ENCODE measurements around the gene DGKB.

The DGKB gene

DNA sequence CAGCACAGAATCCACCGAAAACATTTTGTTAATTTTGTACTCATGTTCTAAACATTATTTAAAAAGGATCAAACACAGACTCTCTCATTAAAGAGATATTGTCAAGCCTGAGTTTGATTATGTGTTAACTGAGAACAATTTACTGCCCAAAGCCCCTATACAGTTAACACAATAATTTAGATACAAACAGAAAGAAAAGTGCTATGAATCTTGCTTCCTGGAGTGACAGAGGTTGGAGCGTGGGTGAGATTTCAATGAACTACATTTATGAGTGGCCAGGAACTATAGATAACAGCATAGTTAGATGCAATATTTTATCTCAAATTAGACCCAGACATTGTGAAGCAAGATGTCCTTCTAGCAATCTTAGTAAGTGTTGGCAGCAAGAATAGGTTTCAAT is 464.2 kb downstream of the DGKB start:
- no peak for DNase-seq

DNA sequence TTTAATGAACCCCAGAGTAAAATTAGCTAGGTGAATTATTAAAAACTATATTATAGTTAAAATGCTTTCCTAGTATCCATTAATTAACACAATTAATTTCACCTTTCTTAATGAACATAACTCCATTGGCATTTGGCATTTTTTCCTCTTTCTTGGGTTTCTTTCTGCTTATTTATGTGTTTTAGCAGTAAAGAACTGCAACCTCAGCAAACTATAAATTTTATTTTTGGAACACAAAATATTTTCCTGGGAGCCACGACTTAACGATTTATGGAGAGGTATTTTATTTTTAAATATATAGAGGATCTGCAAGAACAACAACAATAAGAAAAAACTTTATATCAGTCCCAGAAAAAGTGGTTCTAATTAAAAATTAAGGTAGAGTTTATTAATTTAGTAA is 465.7 kb downstream of the DGKB start:
- no peak for DNase-seq

DNA sequence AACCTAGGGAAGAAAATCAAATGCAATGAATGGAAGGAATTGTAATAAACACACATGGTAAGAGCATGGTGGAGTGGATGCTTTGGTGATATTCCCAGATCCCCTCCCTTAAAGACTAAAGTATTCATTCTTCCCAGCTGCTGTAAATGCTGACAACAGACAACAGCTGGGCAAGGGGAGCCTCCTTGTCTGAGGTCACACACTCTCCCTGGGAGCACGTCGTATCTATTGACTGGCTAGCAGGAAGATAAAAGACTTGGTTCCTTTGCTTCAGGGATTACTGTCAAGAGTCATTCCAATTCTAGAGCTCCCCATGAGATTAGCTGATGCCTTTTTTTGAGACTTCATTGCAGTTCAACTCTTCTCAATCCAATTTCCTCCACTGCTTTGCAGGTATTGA is 469.6 kb downstream of the DGKB start:
- no peak for DNase-seq

DNA sequence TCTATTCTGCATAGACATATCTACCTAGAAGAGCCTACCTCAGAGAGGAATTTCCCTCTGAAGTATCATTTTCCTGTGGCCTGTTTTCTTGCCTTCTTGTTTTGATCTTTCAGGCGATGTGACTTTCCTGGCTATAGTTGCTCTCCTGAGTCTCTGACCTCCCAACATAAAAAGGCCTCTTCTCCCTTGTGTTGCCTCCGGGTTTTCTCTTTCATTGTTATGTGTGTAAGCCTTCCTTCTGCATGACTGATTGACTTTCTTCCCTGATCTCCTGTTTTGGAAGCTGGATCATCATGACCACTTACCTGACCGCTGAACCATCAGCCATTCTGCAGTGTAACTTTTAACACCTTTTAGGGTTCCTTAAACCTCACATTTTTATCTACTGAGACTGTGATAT is 471.6 kb downstream of the DGKB start:
- no peak for DNase-seq

DNA sequence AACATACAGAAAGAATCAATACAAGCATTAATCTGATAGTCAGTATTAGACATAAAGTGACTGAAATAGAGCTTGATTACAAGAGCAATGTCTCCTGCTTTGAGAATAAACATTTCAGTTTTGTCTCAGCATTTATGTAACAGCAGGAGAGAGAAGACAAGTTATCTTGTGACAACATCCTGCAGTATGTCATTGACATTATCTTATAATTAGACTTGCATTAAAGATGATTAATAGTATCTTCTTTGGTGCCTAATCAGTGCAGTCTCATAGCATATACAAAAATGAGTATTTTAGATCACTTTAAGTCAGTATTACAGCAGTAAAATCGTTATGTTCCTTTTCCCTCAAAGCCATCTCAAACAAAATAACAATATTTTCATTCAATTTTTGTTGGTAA is 477.0 kb downstream of the DGKB start:
- no peak for DNase-seq

DNA sequence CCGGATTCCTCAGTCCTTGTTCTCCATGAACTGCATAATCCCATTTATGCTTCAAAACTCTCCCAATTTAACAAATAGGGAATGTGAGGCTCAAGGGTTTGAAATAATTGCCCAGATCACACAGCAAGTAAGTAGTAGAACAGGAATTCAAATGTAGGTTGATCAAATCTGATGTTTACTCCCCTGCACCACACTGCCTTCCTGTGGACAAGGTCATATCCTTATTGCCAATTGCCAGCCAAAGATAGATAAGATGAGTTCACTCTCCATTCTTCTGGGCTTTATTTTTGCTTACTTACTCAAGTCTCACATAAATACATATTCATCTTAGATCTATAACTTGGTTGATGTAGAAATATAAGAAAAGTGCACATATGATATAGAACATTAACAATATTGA is 477.9 kb downstream of the DGKB start:
- no peak for DNase-seq

DNA sequence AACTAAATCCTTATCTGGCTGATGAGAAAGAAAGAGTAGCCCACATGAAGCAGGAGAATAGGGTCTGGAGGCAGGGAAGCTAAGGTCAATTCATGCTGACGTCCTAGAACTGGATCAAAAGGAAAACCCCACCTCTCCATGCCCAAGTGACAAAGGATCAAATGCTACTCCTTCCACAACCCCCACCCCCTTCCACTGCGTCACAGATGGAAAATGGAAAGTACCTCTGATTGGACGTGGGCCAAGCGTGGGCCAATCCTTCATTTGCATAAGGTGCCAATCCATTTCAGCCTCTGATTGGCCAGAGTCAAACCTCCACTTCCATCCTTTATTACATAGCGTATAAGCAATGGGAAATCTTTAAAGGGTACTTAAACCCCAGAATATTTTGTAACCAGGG is 481.8 kb downstream of the DGKB start:
- no peak for DNase-seq

DNA sequence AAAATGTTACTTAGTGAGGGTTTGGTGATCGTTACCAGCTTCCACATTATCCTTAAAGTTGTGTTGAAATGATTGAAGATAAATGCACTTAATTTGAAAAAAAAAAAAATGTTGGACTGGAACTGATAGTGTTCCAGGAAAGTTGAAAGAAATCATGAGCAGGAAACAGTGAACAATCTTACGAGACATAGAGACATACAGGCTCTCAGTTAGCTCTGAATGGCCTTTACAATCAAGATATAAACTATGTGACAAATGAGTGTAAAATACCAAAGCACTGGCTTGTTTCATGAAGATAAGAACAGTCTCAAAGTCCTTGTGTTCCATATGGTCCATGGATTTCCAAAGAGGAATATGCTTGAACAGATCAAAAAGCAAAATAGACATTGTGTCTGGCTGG is 483.0 kb downstream of the DGKB start:
- no peak for DNase-seq

DNA sequence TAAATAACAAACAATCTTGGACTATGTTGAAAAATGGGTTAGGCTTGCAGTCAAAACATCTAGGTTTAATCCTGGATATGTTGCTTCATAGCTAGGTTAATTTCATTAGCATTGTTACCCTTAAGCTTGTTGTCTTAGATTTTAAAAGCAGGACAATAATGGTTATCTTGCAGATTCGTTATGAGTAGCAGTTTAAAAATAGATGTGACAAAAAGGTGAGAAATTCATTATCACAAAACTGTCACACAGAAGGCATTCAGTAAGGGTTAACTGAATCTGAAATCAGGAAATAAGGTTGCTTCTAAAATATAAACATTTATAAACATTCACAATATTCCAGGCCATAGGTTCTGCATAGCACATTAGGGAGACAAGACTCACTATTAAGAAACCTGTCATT is 483.9 kb downstream of the DGKB start:
- no peak for DNase-seq

DNA sequence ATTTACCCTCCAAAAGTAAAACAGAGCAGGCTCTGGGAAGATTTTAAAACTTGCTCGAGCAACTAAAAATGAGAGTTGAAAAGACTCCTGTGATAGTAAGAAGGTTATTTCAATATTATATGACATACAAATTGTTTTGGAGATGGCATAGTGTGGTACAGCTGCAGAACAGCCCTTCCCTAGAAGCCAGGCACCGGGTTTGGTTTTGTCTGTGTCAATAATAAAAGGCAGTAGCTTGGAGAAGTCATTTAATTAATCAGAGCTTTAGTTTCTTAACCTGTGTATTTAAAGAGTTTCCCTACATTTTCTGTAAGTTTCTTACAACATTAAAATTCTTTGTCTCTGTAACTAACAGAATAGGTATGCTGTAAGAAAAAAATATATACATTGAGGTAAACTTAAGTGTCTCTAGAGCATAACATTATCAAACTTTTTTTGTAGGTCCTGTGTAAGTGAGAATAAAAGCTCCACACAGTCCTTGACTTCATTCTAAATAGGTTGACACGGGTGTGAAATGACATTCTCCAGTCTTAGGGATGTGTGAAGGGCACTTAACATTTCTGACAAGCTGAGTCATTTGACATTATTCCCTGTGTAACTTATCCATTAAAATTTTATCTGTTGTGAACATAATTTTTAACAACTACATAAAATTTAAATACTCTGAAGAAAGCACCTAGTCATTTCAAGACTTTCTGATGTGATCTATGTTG is 488.1 kb downstream of the DGKB start:
- DNase-seq = no peak

DNA sequence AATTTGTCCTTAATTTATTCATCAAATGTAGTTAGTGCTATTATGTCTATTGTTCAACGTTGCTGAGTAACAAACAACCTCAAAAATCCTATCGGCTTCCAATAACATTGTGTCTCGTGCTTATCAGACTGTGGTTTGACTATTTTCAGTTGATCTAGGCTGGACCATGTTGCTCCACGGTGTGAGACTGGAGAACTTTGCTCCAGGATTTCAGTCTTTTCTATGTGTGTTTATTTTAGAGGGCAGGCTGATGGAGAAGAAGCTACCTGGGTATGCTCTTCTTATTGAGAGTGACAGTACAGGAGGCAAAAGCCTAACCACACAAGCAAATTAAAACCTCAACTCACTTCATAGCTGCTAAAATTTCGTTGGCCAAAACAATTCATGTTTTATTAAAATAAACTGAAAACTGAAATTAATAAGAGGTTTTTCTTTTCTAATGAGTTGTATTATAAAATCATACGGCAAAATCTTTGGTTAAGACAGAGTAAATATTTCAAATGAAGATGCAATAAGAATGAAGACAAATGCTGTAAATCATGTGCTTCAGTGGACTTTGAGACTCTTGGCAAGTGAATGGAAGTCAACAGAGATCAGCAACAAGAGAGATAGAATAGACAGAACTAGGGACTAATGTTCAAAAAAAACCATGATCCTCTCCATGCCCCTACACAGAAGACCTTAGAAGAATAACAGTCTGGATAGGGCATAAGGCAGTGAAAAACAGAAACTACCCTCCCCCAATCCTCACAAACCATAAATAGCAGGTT is 495.1 kb downstream of the DGKB start:
- no peak for DNase-seq

DNA sequence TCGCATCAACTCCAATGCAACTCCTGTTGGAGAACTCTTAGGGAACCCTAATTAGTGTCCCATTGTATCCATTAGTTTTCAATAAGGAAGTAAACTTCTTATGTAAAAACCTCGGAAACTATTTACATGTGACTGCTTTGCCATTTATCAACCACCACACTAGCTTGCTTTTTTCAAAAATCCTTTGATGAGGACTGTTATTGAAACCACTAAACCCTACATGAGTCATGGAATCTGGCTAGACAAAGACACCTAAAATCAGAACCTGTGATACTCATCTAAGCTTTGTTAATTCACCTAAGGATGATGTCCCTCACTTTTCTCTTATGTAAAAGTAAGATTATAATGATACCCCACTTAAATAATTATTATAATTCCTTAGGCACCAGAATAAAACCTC is 499.0 kb downstream of the DGKB start:
- DNase-seq = no peak

DNA sequence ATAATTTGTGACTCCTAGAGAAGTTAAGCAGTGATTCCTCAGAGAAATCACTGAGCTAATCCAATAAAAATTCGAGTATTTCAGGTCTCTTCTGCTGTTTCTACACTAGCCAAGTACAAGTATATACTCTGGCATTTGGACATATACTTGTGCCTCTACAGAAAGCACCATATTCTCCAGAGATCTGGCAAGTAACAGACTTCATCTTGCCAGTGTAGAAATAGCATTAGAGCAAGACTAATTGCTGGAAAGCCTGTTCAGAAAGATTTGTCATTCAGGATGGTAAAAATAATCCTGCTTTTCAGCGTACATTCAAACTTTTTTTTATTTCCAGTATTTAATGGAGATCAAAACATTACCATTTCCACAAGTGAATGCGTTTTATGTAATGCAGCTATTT is 502.3 kb downstream of the DGKB start:
- DNase-seq = no peak

DNA sequence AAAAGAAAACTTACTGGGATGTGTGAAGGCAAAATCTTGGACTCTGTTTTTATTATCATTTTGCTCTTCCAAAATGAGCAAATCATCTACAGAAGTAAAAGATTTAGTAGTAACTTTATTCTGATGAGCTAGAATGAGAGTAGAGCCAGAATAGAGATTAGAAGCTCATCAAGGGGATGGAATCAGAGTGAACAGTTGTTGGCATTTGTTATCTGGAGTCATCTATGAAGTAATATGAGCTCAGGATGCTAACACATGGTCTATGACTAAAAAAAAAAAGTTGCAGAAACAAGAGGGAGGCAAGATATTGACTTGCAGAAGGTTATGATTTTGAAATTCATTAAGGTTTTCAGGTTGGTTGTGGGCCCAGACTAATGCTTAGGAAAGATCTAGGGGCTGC is 504.0 kb downstream of the DGKB start:
- DNase-seq = no peak

DNA sequence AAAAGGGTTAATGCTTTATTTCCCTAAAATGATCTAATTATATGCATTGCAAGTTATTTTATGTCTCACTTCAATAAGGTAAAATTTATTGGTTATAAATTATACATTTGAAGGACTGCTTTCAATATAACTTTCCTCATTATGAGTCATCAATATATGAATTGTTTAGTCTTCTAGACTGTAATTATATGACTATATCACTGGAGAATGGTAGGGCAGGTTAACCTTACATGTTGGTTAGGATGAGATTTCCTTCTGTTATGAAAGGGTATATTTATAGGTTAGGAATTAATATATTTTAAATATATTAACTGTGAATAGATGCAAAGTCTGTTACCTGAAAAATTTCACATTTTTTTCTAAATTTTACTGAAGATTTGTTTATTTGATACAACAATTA is 506.7 kb downstream of the DGKB start:
- no peak for DNase-seq

DNA sequence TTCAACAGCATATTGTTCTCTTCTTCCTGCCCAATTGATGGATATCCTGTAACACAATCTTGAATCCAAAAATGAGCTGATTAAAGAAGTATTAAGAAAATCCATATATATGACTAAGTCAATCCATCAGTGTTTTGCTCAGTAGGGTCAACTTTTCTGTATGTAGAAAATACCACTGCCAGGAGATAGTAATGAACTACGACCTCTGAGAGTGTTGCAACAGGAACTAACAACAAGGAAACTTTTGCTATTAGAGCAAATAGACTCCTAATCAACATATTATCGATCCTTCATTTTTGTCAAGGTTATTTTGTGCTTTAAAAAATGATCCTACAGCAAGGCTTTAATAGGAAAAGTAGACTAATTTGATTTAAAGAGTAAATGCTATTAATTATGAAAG is 507.8 kb downstream of the DGKB start:
- no peak for DNase-seq

DNA sequence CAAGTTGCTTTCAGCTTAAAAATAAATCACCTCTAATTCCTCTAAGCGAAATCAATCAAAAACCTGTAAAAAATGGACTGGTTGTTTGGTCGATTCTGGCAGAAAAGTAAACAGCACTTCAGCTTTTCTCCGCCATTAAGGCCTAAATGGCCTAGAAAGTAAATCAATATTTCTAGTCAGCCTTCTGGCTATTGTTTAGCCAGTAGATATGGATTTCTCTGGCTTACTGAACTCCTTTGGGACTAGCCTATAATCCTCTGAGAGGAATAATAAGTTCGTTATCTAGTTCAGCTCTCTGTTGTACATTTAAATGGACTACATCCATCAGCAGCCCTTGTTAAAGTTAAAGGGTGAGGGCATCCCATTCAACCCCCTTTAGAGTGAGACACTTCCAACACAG is 513.0 kb downstream of the DGKB start:
- DNase-seq = no peak

DNA sequence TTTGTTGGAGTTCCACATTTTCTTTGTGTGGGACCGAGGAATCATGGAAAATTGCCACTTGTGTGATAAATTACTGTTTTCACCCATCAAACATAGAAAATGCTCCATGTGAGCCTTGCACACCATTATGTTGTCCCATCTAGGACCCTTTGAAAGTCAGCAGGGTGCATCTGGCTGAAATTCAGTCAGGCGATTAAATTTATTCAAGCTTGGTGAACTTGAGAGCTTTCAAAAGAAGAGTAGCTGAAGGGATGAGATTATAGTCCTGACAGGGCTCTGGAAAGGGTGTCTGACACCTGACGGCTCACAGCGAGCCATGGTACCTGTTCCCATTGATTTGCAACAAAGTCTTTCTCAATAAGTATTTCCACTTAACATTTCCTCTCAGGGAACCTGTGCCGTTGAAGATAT is 513.4 kb downstream of the DGKB start:
- DNase-seq = no peak

DNA sequence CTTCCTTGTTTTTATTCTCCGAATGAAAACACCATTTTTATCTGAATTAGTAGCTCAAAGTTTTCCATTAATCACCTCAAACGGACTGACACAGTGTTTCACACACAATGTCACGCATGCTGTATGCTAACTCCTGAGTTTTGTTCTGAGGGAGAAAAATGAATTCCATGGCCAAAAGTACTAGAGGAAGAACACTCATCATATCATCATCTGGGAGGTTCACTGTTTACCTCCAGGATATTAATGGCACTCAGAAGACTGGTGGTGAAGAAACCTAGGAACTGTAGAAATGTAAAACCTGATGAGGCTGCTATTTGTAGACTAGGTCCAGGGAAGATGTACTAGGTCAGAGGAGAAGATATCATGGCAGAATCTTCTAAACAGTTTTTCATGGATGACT is 517.5 kb downstream of the DGKB start:
- peak; percentile 59 for DNase-seq

DNA sequence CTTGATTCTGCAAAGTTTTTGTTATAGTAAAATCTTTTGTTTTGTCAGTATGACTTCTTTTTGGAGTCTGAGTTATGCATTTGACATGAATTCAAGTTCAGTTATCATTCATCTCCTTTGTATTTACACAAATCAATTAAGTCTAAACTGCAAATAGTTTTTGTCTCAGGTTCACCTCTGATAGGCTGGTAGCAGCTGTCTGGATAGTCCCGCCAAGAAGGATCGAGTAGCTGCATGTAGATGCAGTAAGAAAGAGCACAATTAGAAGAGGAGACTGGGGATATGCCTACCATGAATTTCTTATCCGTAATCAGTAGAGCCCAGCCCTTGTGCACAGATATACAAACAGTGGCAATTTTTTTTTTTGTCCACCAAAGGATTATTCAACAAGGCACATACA is 520.6 kb downstream of the DGKB start:
- DNase-seq = no peak

DNA sequence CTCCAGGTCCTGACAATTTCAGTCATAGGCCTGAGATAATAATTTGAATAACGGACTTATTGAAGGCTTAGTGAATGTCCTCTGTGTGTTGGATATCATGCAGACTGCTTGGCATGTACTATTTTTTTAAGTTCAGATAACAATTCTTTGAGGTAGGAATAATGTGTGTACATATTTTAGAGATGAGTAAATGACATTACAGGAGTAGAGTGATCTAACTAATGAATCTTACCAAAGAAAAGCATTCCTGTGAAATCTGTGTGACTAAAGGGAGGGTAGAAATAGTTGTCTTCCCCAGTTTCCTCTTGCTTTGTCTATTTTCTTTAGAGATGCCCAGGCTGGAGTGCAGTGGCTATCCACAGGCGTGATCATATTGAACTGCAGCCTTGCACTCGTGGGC is 521.2 kb downstream of the DGKB start:
- DNase-seq = peak; percentile 87

DNA sequence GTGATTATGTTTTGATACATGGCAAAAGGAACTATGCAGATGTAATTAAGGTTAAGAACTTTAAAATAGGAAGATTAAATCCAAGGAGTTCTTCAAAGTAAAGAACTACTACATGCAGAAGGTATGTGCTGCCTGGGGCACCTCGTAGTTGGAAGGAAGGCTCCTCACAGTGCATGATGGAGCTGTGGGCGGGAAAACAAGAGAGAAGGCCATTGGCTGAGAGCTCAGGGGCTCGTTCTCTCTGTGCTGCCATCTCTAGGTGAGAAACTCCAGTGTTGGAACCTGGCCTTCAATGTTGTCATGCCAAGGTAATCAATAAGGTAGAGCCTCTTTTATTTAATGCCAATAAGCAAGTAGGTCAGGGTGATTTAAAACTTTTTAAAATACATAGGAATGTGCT is 521.7 kb downstream of the DGKB start:
- DNase-seq = peak; percentile 83

DNA sequence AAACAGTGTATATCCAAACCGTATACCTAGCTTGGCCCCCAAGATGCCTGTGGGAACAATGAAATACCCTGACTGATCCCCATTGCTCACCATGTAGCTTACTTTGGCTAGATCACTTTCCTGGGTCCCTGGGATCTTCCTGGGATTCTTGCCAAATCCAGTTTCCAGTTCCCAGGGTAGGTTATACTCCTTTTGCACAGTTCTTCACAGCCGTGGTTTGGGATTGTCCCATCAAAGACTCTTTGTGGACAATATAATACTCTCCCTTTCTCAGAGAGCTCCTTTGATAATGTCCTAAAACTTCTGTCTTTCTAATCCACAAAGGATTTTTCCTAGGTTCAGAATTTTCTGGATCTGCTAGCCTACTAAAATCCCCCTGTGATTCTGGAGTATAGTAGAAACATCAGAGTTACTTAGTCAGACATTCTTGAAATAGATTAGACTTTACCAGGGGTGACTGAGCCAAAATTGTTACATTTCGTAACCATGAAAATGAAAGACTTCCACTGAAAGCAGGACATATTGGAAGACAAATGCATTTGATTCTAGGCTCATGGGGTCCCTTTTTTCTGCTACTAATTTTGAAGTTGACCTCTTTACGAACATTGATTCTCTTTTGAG is 524.8 kb downstream of the DGKB start:
- peak; percentile 91 for DNase-seq

DNA sequence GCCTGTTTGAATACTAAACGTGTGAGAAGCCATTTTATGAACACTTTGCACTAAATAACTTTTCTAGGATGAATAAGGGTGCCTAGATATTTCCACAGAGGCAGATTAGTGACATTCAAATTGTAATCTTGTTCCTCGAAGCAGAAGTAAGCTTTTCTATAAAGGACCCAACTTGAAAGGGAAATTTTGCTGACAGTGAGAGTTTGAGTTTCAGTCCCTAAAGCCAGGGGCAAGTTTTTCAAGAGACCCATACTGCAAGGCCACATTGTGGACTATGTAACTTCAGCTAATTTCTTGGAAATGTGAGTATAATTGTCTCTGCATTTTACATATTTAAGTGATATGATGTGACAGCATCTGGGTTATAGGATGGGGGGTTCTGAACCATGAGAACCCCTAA is 525.8 kb downstream of the DGKB start:
- no peak for DNase-seq
